VCaP (cell line): Measurements from ENCODE around the gene SSH2.

Experiments
- H3K27ac ChIP-seq: fragments of 450-650 bp; 2 replicates; pipeline ENCODE4 v1.5.1; 2017
- CTCF ChIP-seq: fragments of 450-650 bp; conservative IDR thresholded peaks from 2 replicates; pipeline ENCODE4 v1.5.1; 2017; ENCODE audit warnings: mild to moderate bottlenecking, moderate library complexity

The SSH2 gene

GRCh38 chr17:29778956-29779811, 150.8 kb downstream of the SSH2 start:
- peak; percentile 96 for TF ChIP-seq CTCF
- peak overlapping the region; percentile 62 for H3K27ac ChIP-seq

- TF ChIP-seq CTCF = no peak
- peak overlapping the region; percentile 62 for H3K27ac ChIP-seq
These were observed 152.4 kb downstream of the SSH2 start for GRCh38 chr17:29777663-29778062.

- no peak for TF ChIP-seq CTCF
- no peak overlapping the region for H3K27ac ChIP-seq
These were observed 154.0 kb downstream of the SSH2 start for GRCh38 chr17:29776026-29776425.

GRCh38 chr17:29772981-29773380, 157.0 kb downstream of the SSH2 start:
- no peak for TF ChIP-seq CTCF

GRCh38 chr17:29771546-29771945, 158.5 kb downstream of the SSH2 start:
- H3K27ac ChIP-seq = no peak overlapping the region
- TF ChIP-seq CTCF = no peak

More at GRCh38 chr17:29772981-29773380, 157.0 kb downstream of the SSH2 start:
- no peak overlapping the region for H3K27ac ChIP-seq

GRCh38 chr17:29769225-29769624, 160.8 kb downstream of the SSH2 start:
- TF ChIP-seq CTCF = no peak

GRCh38 chr17:29766796-29767327, 163.2 kb downstream of the SSH2 start:
- no peak overlapping the region for H3K27ac ChIP-seq
- TF ChIP-seq CTCF = no peak

More at GRCh38 chr17:29769225-29769624, 160.8 kb downstream of the SSH2 start:
- no peak overlapping the region for H3K27ac ChIP-seq
